ENCODE measurements around the gene HOXB3. TPM values are rescaled to one million over a fixed set of nuclear protein-coding genes. Genes with fewer than 3 reads are reported as not detected.
A peak's percentile ranks its signal among the peaks of the same experiment; 100 is the strongest.

HOXB3 gene
- total and polyA plus RNA-seq, 8 donors: 10.4 to 114 (median 89.4) TPM

GRCh38 chr17:48603959-48604769 lies 14.1 kb upstream of the HOXB3 start:
- intact Hi-C loops (cut with DNase I): no loop called here
- H3K4me3 ChIP-seq: peak overlapping the region in 1 of 2 donors; percentile 17
- no peaks in the 10 kb centered on the region for H3K36me3 ChIP-seq
- ATAC-seq (no peak), DNase-seq (no peak)
- TF ChIP-seq CTCF (IDR thresholded peaks at IDR 0.05): no peak
- no peaks in the 10 kb centered on the region for H3K9me3 ChIP-seq
- H3K4me1 ChIP-seq: peaks cover 3 to 11% of the 10 kb centered on the region in 2 donors
- peak overlapping the region in 1 of 2 donors; percentile 7 for H3K27ac ChIP-seq
- peaks cover 83 to 99% of the 10 kb centered on the region in 2 donors for H3K27me3 ChIP-seq

- ATAC-seq: no peak
- Histone ChIP-seq H3K27ac (no peak overlapping the region), H3K9me3 (no peaks in the 10 kb centered on the region), H3K27me3 (peaks cover 79 to 99% of the 10 kb centered on the region in 2 donors), H3K4me3 (no peak overlapping the region), H3K4me1 (peaks cover 3 to 27% of the 10 kb centered on the region in 2 donors), H3K36me3 (no peaks in the 10 kb centered on the region)
- DNase-seq: no peak
- no peak for TF ChIP-seq CTCF (IDR thresholded peaks at IDR 0.05)
- intact Hi-C loops (cut with DNase I): no loop called here
Measured at GRCh38 chr17:48601539-48602425, 11.7 kb upstream of the HOXB3 start.

GRCh38 chr17:48601207-48601538 lies 11.1 kb upstream of the HOXB3 start:
- no peak for DNase-seq
- ATAC-seq: no peak

GRCh38 chr17:48600244-48601098 lies 10.4 kb upstream of the HOXB3 start:
- H3K27me3 ChIP-seq: peaks cover 73 to 99% of the 10 kb centered on the region in 2 donors
- ATAC-seq: no peak
- DNase-seq: no peak
- H3K27ac ChIP-seq: no peak overlapping the region
- no peaks in the 10 kb centered on the region for H3K36me3 ChIP-seq
- intact Hi-C loops (cut with DNase I): no loop called here
- H3K4me3 ChIP-seq: no peak overlapping the region
- no peaks in the 10 kb centered on the region for H3K9me3 ChIP-seq
- no peak for TF ChIP-seq CTCF (IDR thresholded peaks at IDR 0.05)
- peaks cover 11 to 27% of the 10 kb centered on the region in 2 donors for H3K4me1 ChIP-seq

More at GRCh38 chr17:48601207-48601538, 11.1 kb upstream of the HOXB3 start:
- TF ChIP-seq CTCF (IDR thresholded peaks at IDR 0.05): no peak
- Histone ChIP-seq H3K27ac (no peak overlapping the region), H3K4me1 (peaks cover 7 to 27% of the 10 kb centered on the region in 2 donors), H3K27me3 (peaks cover 75 to 99% of the 10 kb centered on the region in 2 donors), H3K36me3 (no peaks in the 10 kb centered on the region), H3K4me3 (no peak overlapping the region), H3K9me3 (no peaks in the 10 kb centered on the region)
- intact Hi-C loops (cut with DNase I): no loop called here
